Right kidney (tissue), 1 donor: ENCODE results near the gene PRPSAP1.
"Not testable (repeated sequence)": the region's sequence is repeated elsewhere in the genome, so short reads cannot be mapped to it uniquely, and the experiment has no call there.

ENCODE experiments used
- DNase-seq: peaks from one replicate; pipeline ENCODE4 v3.0.0-alpha.2; 2016

PRPSAP1 gene

GRCh38 chr17:76363107-76363842, 9.6 kb upstream of the PRPSAP1 start:
- DNase-seq, result no peak

DNA sequence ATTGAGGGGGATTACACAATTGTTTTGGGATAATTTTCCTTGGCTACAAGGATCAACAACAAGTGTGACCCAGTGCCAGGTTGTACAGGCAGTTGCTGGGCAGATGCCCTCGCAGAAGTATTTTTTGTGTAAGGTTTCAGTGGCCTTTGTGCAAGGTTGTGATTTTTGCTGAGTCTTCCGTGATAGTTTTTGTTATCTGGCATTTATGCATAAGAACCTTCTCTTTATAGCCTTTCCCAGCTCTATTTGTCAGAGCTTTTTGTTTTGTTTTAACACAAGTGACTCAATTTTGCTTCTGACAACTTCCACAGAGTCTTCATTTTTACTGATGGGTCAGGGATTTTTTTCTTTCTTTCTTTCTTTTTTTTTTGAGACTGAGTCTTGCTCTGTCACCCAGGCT, 6.7 kb upstream of the PRPSAP1 start:
- no peak for DNase-seq

DNA sequence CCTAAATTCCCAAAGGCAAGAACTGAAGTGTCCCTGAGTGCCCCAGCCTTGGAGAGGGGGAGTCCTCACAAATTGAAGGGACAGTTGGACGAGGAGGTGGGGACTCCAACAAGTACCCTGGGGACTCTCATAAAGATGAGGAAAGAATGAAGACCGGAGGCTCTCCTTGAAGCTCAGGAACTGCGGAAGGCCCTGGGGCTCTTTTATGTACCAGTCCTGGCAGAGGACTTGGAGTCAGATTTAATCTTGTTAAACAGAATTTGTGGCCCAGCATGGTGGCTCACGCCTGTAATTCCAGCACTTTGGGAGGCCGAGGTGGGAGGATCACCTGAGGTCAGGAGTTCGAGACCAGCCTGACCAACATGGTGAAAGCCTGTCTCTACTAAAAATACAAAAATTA, 6.1 kb upstream of the PRPSAP1 start:
- not testable (repeated sequence) for DNase-seq

- DNase-seq, result no peak
Observed at GRCh38 chr17:76359375-76359774, 5.7 kb upstream of the PRPSAP1 start.

DNA sequence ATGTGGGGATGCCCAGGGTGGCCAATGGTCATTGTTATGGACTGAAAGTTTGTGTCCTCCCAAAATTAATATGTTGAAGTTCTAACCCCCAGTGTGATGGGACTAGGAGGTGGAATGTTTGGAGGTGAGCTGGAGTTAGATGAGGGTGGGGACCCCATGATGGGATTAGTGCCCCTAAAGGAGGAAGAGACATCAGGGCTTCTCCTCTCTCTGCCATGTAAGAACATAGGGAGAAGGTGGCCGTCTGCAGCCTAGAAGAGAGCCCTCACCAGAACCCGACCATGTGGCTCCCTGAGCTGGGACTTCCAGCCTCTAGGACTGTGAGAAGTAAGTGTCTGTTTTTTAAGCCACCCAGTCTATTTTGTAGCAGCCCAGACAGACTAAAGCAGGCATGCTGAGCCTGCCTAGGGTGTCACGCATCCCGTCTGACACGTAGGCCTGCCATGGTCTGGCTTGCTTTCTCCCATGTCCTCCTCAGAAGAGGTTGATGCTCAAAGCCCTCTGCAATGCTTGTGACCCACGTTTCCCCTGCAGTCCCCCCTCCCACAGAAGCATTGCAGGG, 4.0 kb upstream of the PRPSAP1 start:
- no peak for DNase-seq

DNA sequence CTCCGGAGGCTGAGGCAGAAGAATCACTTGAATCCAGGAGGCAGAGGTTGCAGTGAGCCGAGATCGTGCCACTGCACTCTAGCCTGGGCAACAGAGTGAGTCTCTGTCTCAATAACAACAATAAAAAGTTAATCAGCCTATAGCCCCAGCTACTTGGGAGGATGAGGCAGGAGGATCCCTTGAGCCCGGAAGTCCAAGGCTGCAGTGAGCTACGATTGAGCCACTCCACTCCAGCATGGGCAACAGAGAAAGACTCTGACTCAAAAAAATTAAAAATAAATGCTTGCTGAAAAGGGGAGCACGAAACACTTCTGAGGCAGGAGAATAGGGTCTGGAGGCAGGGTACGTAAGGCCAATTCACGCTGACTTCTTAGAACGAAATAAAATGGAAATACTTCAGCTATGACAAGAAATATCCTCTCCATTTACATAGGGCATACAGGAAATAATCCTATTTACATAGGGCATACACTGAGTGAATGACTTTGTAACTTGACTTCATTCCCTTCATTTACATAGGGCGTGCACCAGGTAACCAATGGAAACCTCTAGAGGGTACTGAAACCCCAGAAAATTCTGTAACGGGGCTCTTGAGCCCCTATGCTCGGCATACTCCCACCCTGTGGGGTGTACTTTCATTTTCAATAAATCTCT, 3.2 kb upstream of the PRPSAP1 start:
- no peak for DNase-seq

DNA sequence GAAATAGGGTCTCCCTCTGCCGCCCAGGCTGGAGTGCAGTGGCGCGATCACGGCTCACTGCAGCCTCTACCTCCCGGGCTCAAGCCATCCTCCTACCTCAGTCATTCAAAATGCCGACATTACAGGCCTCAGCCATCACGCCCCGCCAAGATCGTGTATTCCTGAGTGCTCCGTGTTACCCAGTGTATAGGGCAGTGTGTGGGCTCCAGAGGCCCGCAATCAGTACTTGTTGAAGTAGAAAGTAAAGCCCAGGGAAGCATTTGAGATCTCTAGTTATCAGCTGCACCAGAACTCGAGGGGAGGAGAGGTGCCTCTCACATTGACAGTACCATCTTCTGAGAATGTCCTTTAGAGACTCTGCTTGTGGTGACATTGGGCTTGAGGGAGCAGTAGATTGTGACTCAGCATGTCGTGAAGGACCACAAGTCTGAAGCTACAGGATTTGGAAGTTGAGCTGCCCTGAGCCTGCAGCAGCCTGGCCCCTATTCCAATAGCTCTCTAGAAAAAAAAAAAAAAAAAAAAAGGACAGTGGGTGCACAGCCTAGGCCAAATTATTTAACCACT, 1.1 kb upstream of the PRPSAP1 start:
- DNase-seq, result peak; percentile 27

DNA sequence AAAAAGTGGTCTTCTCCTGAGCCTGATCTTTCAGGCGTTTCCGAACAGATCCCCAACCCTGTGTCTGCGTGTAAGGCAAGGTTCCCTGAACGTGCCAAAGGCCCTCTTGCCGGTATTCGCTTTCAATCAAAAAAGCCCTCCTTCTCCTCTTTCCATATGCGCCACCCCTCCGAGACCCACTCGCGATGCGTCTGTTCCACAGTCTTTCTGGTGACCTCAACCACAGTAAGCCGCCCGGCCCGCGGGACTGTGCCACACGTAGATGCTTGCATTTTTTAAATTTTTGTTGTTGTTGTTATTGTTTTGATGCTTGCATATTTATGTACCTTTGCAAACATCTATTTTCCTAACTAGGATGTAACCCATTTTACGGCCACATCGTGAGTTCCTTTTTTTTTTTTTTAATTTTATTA, 607 bp upstream of the PRPSAP1 start:
- no peak for DNase-seq

- DNase-seq, result peak; percentile 72
Observed at GRCh38 chr17:76353004-76353598, 615 bp downstream of the PRPSAP1 start.

DNA sequence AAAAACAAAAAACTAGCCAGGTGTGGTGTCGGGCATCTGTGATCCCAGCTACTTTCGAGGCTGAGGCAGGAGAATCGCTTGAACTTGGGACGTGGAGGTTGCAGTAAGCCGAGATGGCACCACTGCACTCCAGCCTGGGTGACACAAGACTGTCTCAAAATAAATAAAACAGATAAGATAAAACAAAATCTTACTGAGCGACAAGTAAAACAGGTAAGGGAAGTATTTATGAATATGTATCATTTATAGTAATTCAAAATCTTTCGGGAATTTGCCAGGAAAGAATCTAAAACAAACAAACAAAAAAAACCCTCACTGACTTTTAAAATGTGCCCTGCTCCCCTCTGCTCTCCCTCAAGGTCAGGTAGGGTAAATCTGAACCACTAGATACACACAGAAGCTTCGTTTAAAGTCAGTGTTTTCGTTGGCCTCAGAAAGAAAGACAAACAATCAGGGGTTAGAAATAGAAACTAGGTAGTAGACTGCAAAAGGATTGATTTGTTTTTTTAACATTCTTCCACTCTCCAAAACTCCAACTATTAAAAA, 2.1 kb downstream of the PRPSAP1 start:
- DNase-seq, result no peak

GRCh38 chr17:76350463-76350862, 3.3 kb downstream of the PRPSAP1 start:
- DNase-seq, result no peak

DNA sequence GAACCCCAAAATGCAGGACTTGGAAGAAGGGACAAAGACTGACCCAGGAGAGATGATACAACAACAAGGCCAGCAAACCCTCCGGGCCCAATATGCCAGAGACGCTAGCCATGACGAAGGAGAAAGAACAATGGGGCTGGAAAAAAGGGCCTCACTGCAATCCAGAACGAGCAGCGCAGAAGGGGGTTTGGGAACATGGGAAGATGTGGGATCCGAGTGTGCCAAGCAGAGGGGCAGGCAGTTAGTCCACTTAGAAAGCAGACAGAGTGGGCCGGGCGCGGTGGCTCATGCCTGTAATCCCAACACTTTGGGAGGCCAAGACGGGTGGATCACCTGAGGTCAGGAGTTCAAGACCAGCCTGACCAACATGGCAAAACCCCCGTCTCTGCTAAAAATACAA, 6.8 kb downstream of the PRPSAP1 start:
- not testable (repeated sequence) for DNase-seq

GRCh38 chr17:76345377-76345974, 8.2 kb downstream of the PRPSAP1 start:
- no peak for DNase-seq

DNA sequence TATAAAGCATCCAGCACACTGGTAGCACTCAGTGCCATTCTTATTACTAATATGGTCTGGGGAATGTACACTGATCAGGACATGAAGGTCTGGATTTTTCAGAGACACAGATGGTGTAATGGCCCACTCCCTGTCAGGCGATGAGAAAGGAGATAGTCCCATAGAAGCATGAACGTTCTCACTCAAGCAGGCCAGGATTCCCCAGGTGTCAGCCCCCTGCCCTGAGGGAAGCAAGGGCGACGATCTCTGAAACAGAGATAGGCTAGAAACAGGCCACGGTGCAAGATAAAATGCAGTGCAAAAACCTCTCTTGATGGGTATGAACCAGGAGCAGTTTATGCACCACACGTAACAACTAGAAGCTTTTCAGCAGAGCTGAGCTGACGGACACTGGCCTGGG, 10.6 kb downstream of the PRPSAP1 start:
- DNase-seq, result no peak

DNA sequence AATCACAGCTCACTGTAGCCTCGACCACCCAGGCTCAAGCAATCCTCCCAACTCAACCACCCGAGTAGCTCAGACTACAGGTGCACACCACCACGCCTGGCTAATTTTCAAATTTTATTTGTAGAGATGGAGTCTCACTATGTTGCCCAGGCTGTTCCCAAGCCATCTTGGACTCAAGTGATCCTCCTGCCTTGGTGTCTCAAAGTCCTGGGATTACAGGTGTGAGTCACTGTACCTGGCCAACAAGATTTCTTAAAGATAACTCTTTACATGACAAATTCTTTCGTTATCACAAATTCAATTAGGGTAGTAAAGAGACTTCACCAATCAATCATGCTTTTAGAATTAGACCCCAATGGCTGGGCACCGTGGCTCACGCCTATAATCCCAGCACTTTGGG, 12.4 kb downstream of the PRPSAP1 start:
- DNase-seq, result no peak

- no peak for DNase-seq
Observed at GRCh38 chr17:76337413-76337777, 16.3 kb downstream of the PRPSAP1 start.

- DNase-seq, result no peak
Observed at GRCh38 chr17:76336756-76337412, 16.8 kb downstream of the PRPSAP1 start.

GRCh38 chr17:76335716-76336381, 17.9 kb downstream of the PRPSAP1 start:
- DNase-seq, result no peak

- no peak for DNase-seq
Observed at GRCh38 chr17:76333673-76334505, 19.8 kb downstream of the PRPSAP1 start.

GRCh38 chr17:76331083-76331482, 22.6 kb downstream of the PRPSAP1 start:
- no peak for DNase-seq
